ENCODE measurements around the gene XXYLT1. TPM values are rescaled to one million over a fixed set of nuclear protein-coding genes. Genes with fewer than 3 reads are reported as not detected.

XXYLT1 gene
- total RNA-seq, 1 donor from 2014 or later: 7.6 TPM

- Mint-ChIP-seq H3K4me1 (peaks cover 11% of the 10 kb centered on the region), H3K27ac (no peak overlapping the region), H3K27me3 (no peaks in the 10 kb centered on the region), H3K36me3 (ENCODE audit: low read depth) (no peaks in the 10 kb centered on the region), H3K4me3 (no peak overlapping the region), H3K9me3 (no peaks in the 10 kb centered on the region)
- no peak for ATAC-seq (ENCODE audit: low read depth)
- CTCF ChIA-PET: no interaction called here
- TF ChIP-seq CTCF (IDR thresholded peaks at IDR 0.05): no peak
- no peak for DNase-seq
- POLR2A ChIA-PET: interaction anchor here (1.4 kb wide), 1 partner anchor 10 kb away, joined by 3 read pairs; no protein-coding TSS in a partner anchor
- intact Hi-C loops (cut with micrococcal nuclease): no loop called here
Observed at GRCh38 chr3:195114786-195115599, 156.0 kb downstream of the XXYLT1 start.

GRCh38 chr3:195113536-195114425 is 157.2 kb downstream of the XXYLT1 start:
- Mint-ChIP-seq H3K36me3 (ENCODE audit: low read depth) (no peaks in the 10 kb centered on the region), H3K4me1 (peaks cover 11% of the 10 kb centered on the region), H3K9me3 (no peaks in the 10 kb centered on the region), H3K4me3 (no peak overlapping the region), H3K27me3 (no peaks in the 10 kb centered on the region), H3K27ac (no peak overlapping the region)
- TF ChIP-seq CTCF (IDR thresholded peaks at IDR 0.05): no peak
- POLR2A ChIA-PET: interaction anchor here (0.9 to 1.4 kb wide), 2 partner anchors 12 to 427 kb away, joined by 3 read pairs; no protein-coding TSS in a partner anchor
- intact Hi-C loops (cut with micrococcal nuclease): no loop called here
- ATAC-seq (ENCODE audit: low read depth) (no peak), DNase-seq (no peak)
- CTCF ChIA-PET: no interaction called here

DNA sequence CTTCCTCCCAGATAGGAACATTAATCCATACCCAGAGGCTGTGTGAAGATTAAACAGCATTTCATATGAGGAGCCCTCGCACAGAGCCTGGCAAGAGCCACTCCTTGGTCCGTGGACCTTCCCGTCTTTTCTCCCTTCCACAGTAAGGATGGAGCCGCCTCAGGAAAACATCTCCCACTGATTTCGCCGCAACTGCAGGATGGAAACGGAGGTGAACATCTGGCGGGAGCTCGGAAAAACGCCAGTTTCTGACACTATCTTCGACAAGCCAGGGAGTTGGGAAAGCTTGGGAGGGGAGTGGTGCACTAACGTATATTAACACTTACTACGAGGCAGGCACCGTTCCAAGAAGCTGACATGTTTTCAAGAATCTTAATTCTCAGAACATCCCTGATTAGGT is 157.9 kb downstream of the XXYLT1 start:
- POLR2A ChIA-PET: interaction anchor here (0.6 kb wide), 1 partner anchor 425 kb away, joined by 3 read pairs; no protein-coding TSS in a partner anchor
- DNase-seq: no peak
- no peak for TF ChIP-seq CTCF (IDR thresholded peaks at IDR 0.05)
- no peak for ATAC-seq (ENCODE audit: low read depth)
- Mint-ChIP-seq H3K36me3 (ENCODE audit: low read depth) (no peaks in the 10 kb centered on the region), H3K4me1 (peaks cover 5% of the 10 kb centered on the region), H3K4me3 (no peak overlapping the region), H3K9me3 (no peaks in the 10 kb centered on the region), H3K27ac (no peak overlapping the region), H3K27me3 (no peaks in the 10 kb centered on the region)
- CTCF ChIA-PET: interaction anchor here (1.7 kb wide), 1 partner anchor 430 kb away, joined by 5 read pairs; no protein-coding TSS in a partner anchor
- intact Hi-C loops (cut with micrococcal nuclease): no loop called here

DNA sequence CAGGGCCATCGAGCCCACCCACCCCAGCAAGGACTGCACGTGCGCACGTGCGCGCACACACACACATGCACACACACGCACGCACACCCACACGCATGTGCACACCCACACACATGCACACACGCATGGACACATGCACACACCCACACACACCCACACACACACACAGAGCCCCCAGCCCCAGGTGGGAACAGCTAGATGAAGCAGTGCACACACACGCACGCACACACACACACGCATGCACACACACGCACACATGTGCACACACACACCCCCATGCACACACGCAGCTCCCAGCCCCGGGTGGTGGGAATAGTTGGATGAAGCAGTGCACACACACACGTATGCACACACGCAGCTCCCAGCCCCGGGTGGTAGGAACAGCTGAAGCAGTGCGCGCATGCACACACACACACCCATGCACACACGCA is 158.6 kb downstream of the XXYLT1 start:
- ATAC-seq (ENCODE audit: low read depth): no peak
- intact Hi-C loops (cut with micrococcal nuclease): no loop called here
- Mint-ChIP-seq H3K36me3 (ENCODE audit: low read depth) (no peaks in the 10 kb centered on the region), H3K9me3 (no peaks in the 10 kb centered on the region), H3K4me3 (no peak overlapping the region), H3K4me1 (peaks cover 5% of the 10 kb centered on the region), H3K27me3 (no peaks in the 10 kb centered on the region), H3K27ac (no peak overlapping the region)
- TF ChIP-seq CTCF (IDR thresholded peaks at IDR 0.05): no peak
- DNase-seq: no peak
- ChIA-PET POLR2A (interaction anchor here (0.6 kb wide), 1 partner anchor 138 kb away, joined by 5 read pairs; no protein-coding TSS in a partner anchor), CTCF (interaction anchor here (1.7 kb wide), 1 partner anchor 430 kb away, joined by 5 read pairs; no protein-coding TSS in a partner anchor)

Data from activated B cell treated with CpG ODN at 0.5 μM for 24 hours (primary cell).